ENCODE data around the gene GSTM3.

GRCh38 chr1:109760581-109761226 is 19.9 kb upstream of the GSTM3 start:
- TF ChIP-seq EZH2phosphoT487 (IDR thresholded peaks at IDR 0.05; ENCODE audit: borderline replicate concordance, low read length) (no peak), CTCF (IDR thresholded peaks at IDR 0.05; ENCODE audit: low read depth, low read length, poor library complexity, severe bottlenecking) (no peak)

Data from DOHH2 (cell line).